ENCODE data around the gene BDKRB2. TPM values are rescaled to one million over a fixed set of nuclear protein-coding genes. Genes with fewer than 3 reads are reported as not detected.

BDKRB2 gene
- polyA plus RNA-seq, 3 donors from 2014 or later = not detected

GRCh38 chr14:96198430-96199130, 6.1 kb upstream of the BDKRB2 start:
- Mint-ChIP-seq H3K4me3 (no peak overlapping the region), H3K27me3 (ENCODE audit: low read depth in 3 of 3) (peaks cover 3 to 10% (median 9%) of the 10 kb centered on the region in 3 donors), H3K27ac (no peak overlapping the region), H3K4me1 (no peaks in the 10 kb centered on the region), H3K9me3 (peaks cover 0 to 3% (median 0%) of the 10 kb centered on the region in 6 donors), H3K36me3 (no peaks in the 10 kb centered on the region)
- DNase-seq = no peak

DNA sequence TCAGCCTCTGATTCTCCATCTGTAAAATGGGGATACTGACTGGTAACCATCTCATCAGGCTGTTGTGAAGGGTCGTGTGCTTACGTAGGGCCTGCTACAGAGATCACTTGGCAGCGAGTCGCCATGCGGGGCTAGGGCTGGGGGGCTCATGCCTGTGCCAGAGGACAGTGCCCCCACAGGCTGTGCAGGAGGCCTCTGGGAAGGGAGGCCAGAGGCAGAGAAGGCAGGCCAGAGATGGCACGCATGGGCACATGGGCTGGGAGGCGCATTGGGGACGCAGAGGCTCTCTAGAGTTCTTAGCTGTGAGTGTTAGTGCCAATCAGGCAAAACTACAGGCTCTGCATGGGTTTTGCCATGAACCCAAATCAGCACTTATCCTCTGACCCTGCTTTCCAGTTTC, 3.5 kb upstream of the BDKRB2 start:
- no peak overlapping the region for H3K27ac Mint-ChIP-seq
- H3K9me3 Mint-ChIP-seq = peaks cover 0 to 1% (median 0%) of the 10 kb centered on the region in 6 donors
- no peak overlapping the region for H3K4me3 Mint-ChIP-seq
- peaks cover 8 to 14% (median 12%) of the 10 kb centered on the region in 3 donors for H3K27me3 Mint-ChIP-seq (ENCODE audit: low read depth in 3 of 3)
- no peaks in the 10 kb centered on the region for H3K36me3 Mint-ChIP-seq
- H3K4me1 Mint-ChIP-seq = no peaks in the 10 kb centered on the region
- DNase-seq = no peak

- no peak for DNase-seq
- Mint-ChIP-seq H3K4me1 (no peaks in the 10 kb centered on the region), H3K9me3 (peaks cover 0 to 1% (median 0%) of the 10 kb centered on the region in 6 donors), H3K27ac (no peak overlapping the region), H3K36me3 (no peaks in the 10 kb centered on the region), H3K27me3 (ENCODE audit: low read depth in 3 of 3) (peaks cover 8 to 14% (median 12%) of the 10 kb centered on the region in 3 donors), H3K4me3 (no peak overlapping the region)
Measured at GRCh38 chr14:96201965-96202364, 2.7 kb upstream of the BDKRB2 start.

GRCh38 chr14:96202441-96203094, 2.1 kb upstream of the BDKRB2 start:
- Mint-ChIP-seq H3K4me3 (no peak overlapping the region), H3K4me1 (no peaks in the 10 kb centered on the region), H3K27ac (no peak overlapping the region), H3K9me3 (no peaks in the 10 kb centered on the region), H3K36me3 (no peaks in the 10 kb centered on the region), H3K27me3 (ENCODE audit: low read depth in 3 of 3) (peaks cover 8 to 16% (median 13%) of the 10 kb centered on the region in 3 donors)
- DNase-seq = no peak

DNA sequence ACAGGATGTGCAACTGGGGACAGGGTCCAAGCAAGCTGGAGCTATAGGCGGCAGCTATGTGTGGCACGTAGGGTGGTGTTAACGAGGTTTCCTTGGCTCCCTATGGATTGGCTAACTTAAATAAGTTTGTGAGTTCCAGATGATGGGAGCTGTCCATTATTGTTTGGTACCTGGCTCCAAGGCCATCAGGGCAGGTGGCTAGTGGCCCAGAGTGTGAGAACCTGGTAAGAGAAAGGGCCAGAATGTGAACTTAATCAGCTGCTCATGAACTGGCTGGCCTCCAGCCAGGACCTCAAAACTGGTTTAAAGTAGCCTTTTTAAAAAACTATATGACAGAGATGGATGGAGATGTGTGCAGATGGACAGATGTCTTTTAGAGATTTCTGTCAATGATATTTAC, 1.5 kb upstream of the BDKRB2 start:
- Mint-ChIP-seq H3K9me3 (no peaks in the 10 kb centered on the region), H3K4me1 (no peaks in the 10 kb centered on the region), H3K36me3 (no peaks in the 10 kb centered on the region)

DNA sequence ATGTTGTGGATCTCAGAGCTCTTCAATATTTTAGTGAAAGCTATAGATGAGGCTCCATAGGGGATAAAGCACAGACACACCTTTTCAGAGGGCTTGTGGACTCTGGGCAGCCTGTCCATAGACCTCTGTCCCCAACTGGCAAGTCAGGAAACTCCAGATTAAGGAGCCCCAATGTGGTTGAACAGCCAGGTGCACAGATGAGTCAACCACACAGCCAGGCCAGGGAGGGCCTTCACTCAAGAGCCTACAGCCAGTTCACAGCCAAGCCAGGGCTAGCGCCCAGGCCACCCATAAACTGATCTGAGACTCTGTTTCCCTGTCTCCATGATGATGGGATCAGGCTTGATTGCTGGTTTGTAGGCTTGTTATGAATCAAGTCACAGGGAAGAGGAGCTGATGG, 1.0 kb upstream of the BDKRB2 start:
- H3K4me1 Mint-ChIP-seq = no peaks in the 10 kb centered on the region
- H3K27me3 Mint-ChIP-seq (ENCODE audit: low read depth in 3 of 3) = peaks cover 11 to 16% (median 14%) of the 10 kb centered on the region in 3 donors
- H3K27ac Mint-ChIP-seq = no peak overlapping the region
- DNase-seq = no peak
- H3K36me3 Mint-ChIP-seq = no peaks in the 10 kb centered on the region
- no peaks in the 10 kb centered on the region for H3K9me3 Mint-ChIP-seq
- no peak overlapping the region for H3K4me3 Mint-ChIP-seq

More for the DNA sequence above, 1.5 kb upstream of the BDKRB2 start:
- H3K4me3 Mint-ChIP-seq = no peak overlapping the region
- no peak for DNase-seq
- no peak overlapping the region for H3K27ac Mint-ChIP-seq
- peaks cover 9 to 16% (median 13%) of the 10 kb centered on the region in 3 donors for H3K27me3 Mint-ChIP-seq (ENCODE audit: low read depth in 3 of 3)

DNA sequence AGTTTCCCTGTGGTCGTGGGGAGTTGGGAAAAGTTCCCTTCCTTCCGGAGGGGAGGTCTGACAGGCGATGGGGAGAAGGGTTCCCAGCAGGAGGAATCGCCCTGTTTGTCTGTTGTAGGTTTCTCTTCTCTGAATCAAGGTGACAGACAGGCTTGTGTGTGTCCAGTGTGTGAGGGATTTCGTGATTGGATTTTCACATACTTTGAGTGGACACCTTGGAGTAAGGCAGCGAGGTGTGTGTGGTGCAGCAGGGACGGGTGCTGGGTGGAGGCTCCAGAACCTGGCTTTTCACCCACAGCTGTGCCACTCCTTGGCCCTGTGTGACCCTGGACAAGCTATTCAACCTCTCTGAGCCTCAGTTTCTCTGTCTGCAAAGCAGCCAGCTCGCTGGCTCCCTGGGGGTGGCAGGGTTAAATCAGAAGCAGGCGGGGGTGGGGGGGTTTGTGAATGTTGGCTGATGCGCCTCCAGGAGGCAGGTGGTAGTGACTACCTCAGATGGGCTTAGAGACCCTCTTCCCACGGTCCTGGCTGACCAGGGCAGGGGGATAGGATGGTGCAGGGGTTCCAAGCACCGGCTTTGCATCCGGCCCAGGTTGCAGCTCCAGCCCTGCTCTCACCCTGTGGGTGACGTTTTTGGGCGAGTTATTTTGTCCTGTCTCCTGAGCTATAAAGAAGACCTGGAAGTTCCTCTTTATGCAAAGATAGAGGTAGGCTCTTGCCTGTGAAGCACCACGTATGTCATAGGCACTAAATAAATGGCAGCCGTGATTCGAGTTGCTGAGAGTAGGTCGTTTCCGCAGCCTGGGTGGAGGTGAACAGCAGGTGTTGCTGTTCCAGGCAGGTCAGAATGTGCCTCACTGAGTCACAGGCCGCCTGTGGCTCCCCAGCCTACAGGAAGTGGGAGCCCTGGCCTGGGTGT, 679 bp downstream of the BDKRB2 start:
- no peaks in the 10 kb centered on the region for H3K36me3 Mint-ChIP-seq
- no peak overlapping the region for H3K27ac Mint-ChIP-seq
- H3K4me1 Mint-ChIP-seq = no peaks in the 10 kb centered on the region
- DNase-seq = no peak
- no peaks in the 10 kb centered on the region for H3K9me3 Mint-ChIP-seq
- H3K27me3 Mint-ChIP-seq (ENCODE audit: low read depth in 3 of 3) = peaks cover 10 to 16% (median 13%) of the 10 kb centered on the region in 3 donors
- no peak overlapping the region for H3K4me3 Mint-ChIP-seq

DNA sequence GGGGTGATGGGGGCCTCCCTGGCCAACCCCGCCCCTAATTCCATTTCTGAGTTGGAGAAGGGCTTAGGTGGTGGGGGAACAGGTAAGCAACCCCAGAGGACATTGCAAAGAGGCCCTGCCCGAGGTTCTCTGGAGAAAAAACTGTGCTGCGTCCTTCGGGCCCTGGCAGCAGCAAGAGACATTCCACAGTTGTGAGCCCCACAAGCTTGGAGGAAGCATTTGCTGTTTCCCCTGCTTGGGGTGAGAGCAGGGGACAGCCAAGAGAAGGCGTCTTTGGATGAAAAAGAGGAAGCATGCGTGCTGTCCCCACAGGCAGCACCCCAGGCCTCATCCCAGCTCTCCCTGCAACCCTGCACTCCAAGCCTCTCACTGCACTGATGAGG, 1.3 kb downstream of the BDKRB2 start:
- no peak for DNase-seq
- no peak overlapping the region for H3K4me3 Mint-ChIP-seq
- no peak overlapping the region for H3K27ac Mint-ChIP-seq
- no peaks in the 10 kb centered on the region for H3K4me1 Mint-ChIP-seq
- H3K9me3 Mint-ChIP-seq = no peaks in the 10 kb centered on the region
- peaks cover 13 to 16% (median 13%) of the 10 kb centered on the region in 3 donors for H3K27me3 Mint-ChIP-seq (ENCODE audit: low read depth in 3 of 3)
- no peaks in the 10 kb centered on the region for H3K36me3 Mint-ChIP-seq

DNA sequence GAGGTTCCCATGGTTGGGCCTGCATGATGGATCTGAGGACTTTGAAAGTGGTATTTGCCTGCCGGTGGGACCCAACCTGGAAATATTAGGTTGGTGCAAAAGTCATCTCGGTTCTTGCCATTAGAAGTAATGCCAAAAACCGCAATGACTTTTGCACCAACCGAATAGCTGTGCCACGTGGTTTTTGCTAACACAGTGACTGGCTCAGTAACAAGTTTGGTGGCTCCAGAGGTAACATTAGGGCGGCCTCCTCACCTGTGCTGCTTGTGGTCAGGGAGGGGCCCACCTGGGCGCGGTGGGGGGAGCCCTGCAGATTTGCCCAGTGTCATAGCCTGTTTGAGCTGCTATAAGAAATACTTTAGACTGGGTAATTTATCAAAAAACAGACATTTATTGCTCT, 1.8 kb downstream of the BDKRB2 start:
- H3K27me3 Mint-ChIP-seq (ENCODE audit: low read depth in 3 of 3) = peaks cover 13 to 16% (median 14%) of the 10 kb centered on the region in 3 donors
- H3K9me3 Mint-ChIP-seq = no peaks in the 10 kb centered on the region
- H3K4me1 Mint-ChIP-seq = no peaks in the 10 kb centered on the region
- no peak for DNase-seq
- H3K36me3 Mint-ChIP-seq = no peaks in the 10 kb centered on the region
- H3K27ac Mint-ChIP-seq = no peak overlapping the region
- H3K4me3 Mint-ChIP-seq = no peak overlapping the region

- DNase-seq = no peak
- Mint-ChIP-seq H3K9me3 (no peaks in the 10 kb centered on the region), H3K36me3 (no peaks in the 10 kb centered on the region), H3K27me3 (ENCODE audit: low read depth in 3 of 3) (peaks cover 9 to 19% (median 17%) of the 10 kb centered on the region in 3 donors), H3K27ac (no peak overlapping the region), H3K4me3 (no peak overlapping the region), H3K4me1 (no peaks in the 10 kb centered on the region)
Measured at GRCh38 chr14:96207686-96208085, 3.0 kb downstream of the BDKRB2 start.

DNA sequence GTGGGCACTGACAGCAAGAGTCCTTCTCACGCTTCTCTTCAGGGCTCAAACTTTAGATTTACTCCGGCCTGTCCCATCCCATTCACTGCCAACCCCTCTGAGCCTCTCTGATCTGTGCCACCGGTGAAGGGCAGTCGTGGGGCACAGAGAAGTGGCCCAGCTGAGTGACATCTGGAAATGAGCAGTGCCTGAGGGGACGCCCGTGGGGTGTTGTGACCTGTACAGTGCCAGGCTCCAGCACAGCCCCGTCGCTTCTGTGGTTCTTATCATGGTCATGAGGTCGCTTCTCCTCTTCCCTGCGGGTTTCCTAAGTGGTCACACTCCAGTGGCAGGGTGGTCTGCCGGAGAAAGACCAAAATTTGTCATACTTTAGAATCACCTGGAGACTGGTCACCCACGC, 4.1 kb downstream of the BDKRB2 start:
- Mint-ChIP-seq H3K4me3 (no peak overlapping the region), H3K36me3 (no peaks in the 10 kb centered on the region), H3K27me3 (ENCODE audit: low read depth in 3 of 3) (peaks cover 7 to 20% (median 10%) of the 10 kb centered on the region in 3 donors), H3K27ac (no peak overlapping the region), H3K4me1 (no peaks in the 10 kb centered on the region), H3K9me3 (peaks cover 0 to 3% (median 0%) of the 10 kb centered on the region in 6 donors)
- no peak for DNase-seq

DNA sequence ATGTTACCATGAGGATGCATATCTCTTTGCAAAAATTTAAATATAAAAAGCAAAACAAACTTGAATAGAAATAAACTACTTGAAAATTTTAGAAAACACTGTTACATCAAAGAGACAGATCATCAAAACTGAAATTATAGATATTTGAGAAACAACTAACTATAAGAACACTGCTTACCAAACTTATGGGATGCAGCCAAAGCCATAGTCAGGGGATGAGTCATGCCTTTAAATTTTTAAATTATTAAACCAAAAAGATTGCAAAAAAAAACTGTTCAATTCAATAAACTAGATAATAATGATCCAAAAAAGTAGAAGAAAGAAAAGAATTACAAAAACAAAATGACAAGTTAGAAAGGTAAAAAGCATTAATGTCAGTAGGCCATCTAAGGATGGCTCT, 7.5 kb downstream of the BDKRB2 start:
- H3K9me3 Mint-ChIP-seq = peaks cover 0 to 3% (median 0%) of the 10 kb centered on the region in 6 donors
- DNase-seq = no peak
- no peaks in the 10 kb centered on the region for H3K4me1 Mint-ChIP-seq
- H3K27ac Mint-ChIP-seq = no peak overlapping the region
- H3K27me3 Mint-ChIP-seq (ENCODE audit: low read depth in 3 of 3) = peaks cover 4 to 15% (median 6%) of the 10 kb centered on the region in 3 donors
- no peaks in the 10 kb centered on the region for H3K36me3 Mint-ChIP-seq
- no peak overlapping the region for H3K4me3 Mint-ChIP-seq

- H3K36me3 Mint-ChIP-seq = no peaks in the 10 kb centered on the region
- no peak overlapping the region for H3K27ac Mint-ChIP-seq
- no peak overlapping the region for H3K4me3 Mint-ChIP-seq
- DNase-seq = no peak
- H3K4me1 Mint-ChIP-seq = no peaks in the 10 kb centered on the region
- peaks cover 3 to 15% (median 4%) of the 10 kb centered on the region in 3 donors for H3K27me3 Mint-ChIP-seq (ENCODE audit: low read depth in 3 of 3)
- H3K9me3 Mint-ChIP-seq = peaks cover 0 to 3% (median 0%) of the 10 kb centered on the region in 6 donors
Measured at GRCh38 chr14:96212896-96213295, 8.3 kb downstream of the BDKRB2 start.

Measured in immature natural killer cell (primary cell).